Measurements from ENCODE around the gene GLI1. TPM values are rescaled to one million over a fixed set of nuclear protein-coding genes. Genes with fewer than 3 reads are reported as not detected.
"Not testable (repeated sequence)": the region's sequence is repeated elsewhere in the genome, so short reads cannot be mapped to it uniquely, and the experiment has no call there.

The GLI1 gene
- total RNA-seq, 1 experiment from 2014 or later, result 22.4 TPM

DNA sequence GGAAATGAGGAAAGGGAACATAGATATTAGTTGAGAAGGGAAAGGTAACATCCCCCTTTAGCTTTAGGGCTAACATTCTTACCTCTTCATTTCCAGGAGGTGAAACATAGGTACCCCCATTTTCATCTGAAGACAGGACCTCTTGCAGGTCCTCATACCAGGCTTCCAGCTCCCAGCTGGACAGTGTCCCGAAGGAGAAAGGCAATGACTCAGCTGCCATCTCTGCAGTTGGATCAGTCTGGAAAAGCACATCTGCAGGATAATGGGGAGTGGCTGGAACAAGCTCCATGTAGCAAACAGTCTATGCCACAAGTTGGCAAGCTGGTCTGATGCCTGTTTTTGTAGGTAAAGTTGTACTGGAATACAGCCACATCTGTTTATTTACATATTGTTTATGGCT lies 57.6 kb downstream of the GLI1 start:
- no peak overlapping the region for H3K4me3 ChIP-seq (ENCODE audit: low read depth, low read length, poor library complexity, severe bottlenecking)
- H3K27me3 ChIP-seq (replicated peaks; ENCODE audit: insufficient read depth, low read depth, low read length, poor library complexity), result no peaks in the 10 kb centered on the region
- CTCF ChIA-PET, result no interaction called here
- peak overlapping the region; percentile 43 for H3K27ac ChIP-seq (ENCODE audit: low read depth, low read length, poor library complexity, severe bottlenecking)
- POLR2A ChIA-PET (ENCODE audit: low non-redundant PET), result interaction anchor here (1.0 kb wide), 1 partner anchor 228 kb away, joined by 6 read pairs; the partner anchor contains the start of gene TSPAN31
- no TSS peak for BruUV-seq (replicated peaks)
- no peak for DNase-seq (ENCODE audit: low spot score)
- intact Hi-C loops (cut with micrococcal nuclease; ENCODE audit: unreplicated experiment), result no loop called here
- H3K9me3 ChIP-seq (ENCODE audit: low read depth, low read length, poor library complexity, severe bottlenecking), result no peaks in the 10 kb centered on the region
- H3K4me1 ChIP-seq (ENCODE audit: insufficient read depth, low read length, poor library complexity, severe bottlenecking), result peaks cover 32% of the 10 kb centered on the region
- no peak for TF ChIP-seq EZH2 (IDR thresholded peaks at IDR 0.05; ENCODE audit: borderline replicate concordance, low read depth, low read length, poor library complexity, severe bottlenecking)
- TF ChIP-seq, protein P1, sequence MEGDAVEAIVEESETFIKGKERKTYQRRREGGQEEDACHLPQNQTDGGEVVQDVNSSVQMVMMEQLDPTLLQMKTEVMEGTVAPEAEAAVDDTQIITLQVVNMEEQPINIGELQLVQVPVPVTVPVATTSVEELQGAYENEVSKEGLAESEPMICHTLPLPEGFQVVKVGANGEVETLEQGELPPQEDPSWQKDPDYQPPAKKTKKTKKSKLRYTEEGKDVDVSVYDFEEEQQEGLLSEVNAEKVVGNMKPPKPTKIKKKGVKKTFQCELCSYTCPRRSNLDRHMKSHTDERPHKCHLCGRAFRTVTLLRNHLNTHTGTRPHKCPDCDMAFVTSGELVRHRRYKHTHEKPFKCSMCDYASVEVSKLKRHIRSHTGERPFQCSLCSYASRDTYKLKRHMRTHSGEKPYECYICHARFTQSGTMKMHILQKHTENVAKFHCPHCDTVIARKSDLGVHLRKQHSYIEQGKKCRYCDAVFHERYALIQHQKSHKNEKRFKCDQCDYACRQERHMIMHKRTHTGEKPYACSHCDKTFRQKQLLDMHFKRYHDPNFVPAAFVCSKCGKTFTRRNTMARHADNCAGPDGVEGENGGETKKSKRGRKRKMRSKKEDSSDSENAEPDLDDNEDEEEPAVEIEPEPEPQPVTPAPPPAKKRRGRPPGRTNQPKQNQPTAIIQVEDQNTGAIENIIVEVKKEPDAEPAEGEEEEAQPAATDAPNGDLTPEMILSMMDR (conservative IDR thresholded peaks at IDR 0.05; ENCODE audit: low read depth, low read length), result no peak
- peaks cover 79% of the 10 kb centered on the region for H3K36me3 ChIP-seq (ENCODE audit: insufficient read depth, low read length, poor library complexity, severe bottlenecking)

DNA sequence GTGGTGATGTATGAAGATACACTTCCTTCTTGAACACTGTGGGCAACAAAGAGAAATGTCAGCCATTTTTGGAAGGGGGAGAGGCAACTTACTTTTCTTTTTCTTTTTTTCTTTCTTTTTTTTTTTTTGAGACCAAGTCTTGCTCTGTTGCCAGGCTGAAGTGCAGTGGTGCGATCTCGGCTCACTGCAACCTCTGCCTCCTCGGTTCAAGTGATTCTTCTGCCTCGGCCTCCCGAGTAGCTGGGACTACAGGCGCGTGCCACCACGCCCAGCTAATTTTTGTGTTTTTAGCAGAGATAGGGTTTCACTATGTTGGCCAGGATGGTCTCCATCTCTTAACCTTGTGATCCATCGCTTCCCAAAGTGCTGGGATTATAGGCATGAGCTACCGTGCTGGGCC lies 58.1 kb downstream of the GLI1 start:
- Histone ChIP-seq H3K27ac (ENCODE audit: low read depth, low read length, poor library complexity, severe bottlenecking) (peak overlapping the region; percentile 97), H3K4me1 (ENCODE audit: insufficient read depth, low read length, poor library complexity, severe bottlenecking) (peaks cover 34% of the 10 kb centered on the region), H3K36me3 (ENCODE audit: insufficient read depth, low read length, poor library complexity, severe bottlenecking) (peaks cover 74% of the 10 kb centered on the region)
- H3K9me3 ChIP-seq (ENCODE audit: low read depth, low read length, poor library complexity, severe bottlenecking); BruUV-seq (replicated peaks); H3K27me3 ChIP-seq (replicated peaks; ENCODE audit: insufficient read depth, low read depth, low read length, poor library complexity); DNase-seq (ENCODE audit: low spot score); CTCF ChIA-PET; intact Hi-C loops (cut with micrococcal nuclease; ENCODE audit: unreplicated experiment); H3K4me3 ChIP-seq (ENCODE audit: low read depth, low read length, poor library complexity, severe bottlenecking): not testable (repeated sequence)
- POLR2A ChIA-PET (ENCODE audit: low non-redundant PET), result interaction anchor here (0.6 to 1.0 kb wide), 3 partner anchors 13 to 228 kb away, joined by 4 to 15 read pairs (median 6); partner anchors contain the start of gene TSPAN31

DNA sequence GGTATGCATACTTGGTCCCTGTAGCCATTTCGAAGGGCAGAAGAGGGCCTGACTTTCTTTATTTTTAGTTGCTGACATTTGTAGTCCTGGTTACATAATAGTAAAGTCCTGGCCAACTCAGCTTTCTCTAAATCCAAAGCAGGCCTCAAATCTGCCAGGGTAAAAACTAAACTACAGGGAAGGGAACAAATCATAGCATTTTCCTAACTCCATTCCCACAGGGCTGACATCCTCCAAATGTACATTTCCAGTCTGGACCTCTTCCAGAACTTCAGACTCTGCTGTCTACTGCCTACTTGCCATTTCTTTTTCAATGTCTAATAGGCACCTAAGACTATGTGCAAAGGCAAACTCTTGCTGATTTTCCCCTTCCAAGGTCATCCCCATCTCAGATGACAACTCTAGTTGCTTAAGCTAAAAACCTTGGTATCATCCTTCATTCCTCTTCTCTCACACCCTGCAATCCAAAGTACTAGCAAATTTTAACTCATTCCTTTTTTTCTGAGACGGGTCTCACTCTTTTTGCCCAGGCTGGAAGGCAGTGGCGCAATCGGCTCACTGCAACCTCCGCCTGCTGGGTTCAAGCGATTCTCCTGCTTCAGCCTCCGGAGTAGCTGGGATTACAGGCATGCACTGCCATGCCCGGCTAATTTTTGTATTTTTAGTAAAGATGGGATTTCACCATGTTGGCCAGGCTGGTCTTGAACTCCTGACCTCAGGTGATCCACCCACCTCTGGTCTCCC lies 58.8 kb downstream of the GLI1 start:
- ChIA-PET POLR2A (ENCODE audit: low non-redundant PET) (interaction anchor here (0.6 to 1.0 kb wide), 3 partner anchors 14 to 228 kb away, joined by 4 to 15 read pairs (median 6); partner anchors contain the start of gene TSPAN31), CTCF (no interaction called here)
- H3K9me3 ChIP-seq (ENCODE audit: low read depth, low read length, poor library complexity, severe bottlenecking), result no peaks in the 10 kb centered on the region
- no peak for DNase-seq (ENCODE audit: low spot score)
- no peaks in the 10 kb centered on the region for H3K27me3 ChIP-seq (replicated peaks; ENCODE audit: insufficient read depth, low read depth, low read length, poor library complexity)
- peak overlapping the region; percentile 97 for H3K27ac ChIP-seq (ENCODE audit: low read depth, low read length, poor library complexity, severe bottlenecking)
- no TSS peak for BruUV-seq (replicated peaks)
- intact Hi-C loops (cut with micrococcal nuclease; ENCODE audit: unreplicated experiment), result no loop called here
- TF ChIP-seq, protein P1 (conservative IDR thresholded peaks at IDR 0.05; ENCODE audit: low read depth, low read length), result no peak
- no peak for TF ChIP-seq EZH2 (IDR thresholded peaks at IDR 0.05; ENCODE audit: borderline replicate concordance, low read depth, low read length, poor library complexity, severe bottlenecking)
- peak overlapping the region; percentile 89 for H3K4me3 ChIP-seq (ENCODE audit: low read depth, low read length, poor library complexity, severe bottlenecking)
- peaks cover 35% of the 10 kb centered on the region for H3K4me1 ChIP-seq (ENCODE audit: insufficient read depth, low read length, poor library complexity, severe bottlenecking)
- peaks cover 68% of the 10 kb centered on the region for H3K36me3 ChIP-seq (ENCODE audit: insufficient read depth, low read length, poor library complexity, severe bottlenecking)
